Measurements from ENCODE around the gene TBX10.

Gene TBX10

DNA sequence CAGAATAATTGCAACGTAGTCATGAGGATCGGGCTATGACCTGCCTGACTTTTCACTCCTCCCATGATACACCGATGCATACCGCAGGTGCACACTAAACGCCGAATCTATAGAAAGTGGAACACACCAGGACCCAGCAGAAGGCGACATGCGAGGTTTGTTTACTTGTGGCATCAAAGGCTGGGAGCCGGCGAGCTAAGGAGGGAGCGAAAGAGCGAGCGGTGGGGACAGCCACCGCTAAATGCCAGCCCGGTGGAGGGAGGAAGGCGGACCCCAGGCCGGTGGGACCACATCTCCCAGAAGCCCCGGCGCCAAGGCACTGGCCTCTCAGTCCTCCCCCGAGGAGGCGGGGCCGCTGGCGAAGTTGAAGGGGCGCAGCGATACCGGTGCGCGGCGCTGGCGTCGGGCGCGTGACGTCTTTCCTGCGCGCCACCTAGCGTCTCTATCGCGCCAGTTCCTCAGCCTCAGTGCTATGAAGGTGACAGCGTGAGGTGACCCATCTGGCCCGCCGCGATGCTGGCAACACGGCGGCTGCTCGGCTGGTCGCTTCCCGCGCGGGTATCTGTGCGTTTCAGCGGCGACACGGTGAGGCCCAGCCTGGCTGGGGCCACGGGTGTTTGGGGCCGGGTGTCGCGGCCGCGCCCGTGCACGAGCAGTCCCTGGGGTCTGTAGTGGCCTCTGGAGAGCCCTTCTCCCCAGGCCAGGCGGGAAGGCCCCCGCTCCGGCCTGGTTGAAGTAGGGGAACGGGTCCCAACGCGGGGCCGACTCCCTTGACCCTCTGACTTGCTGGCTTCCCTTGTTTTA lies 32.9 kb downstream of the TBX10 start, which contains the start of gene NDUFV1:
NDUFV1 (plus strand) TSS at position 445 of the 804 bp plus-strand sequence; CDS start at position 514, 69 bp downstream.
- Histone ChIP-seq H3K4me3 (ENCODE audit: low read length) (peak within 1 kb of the TSS; percentile 88), H3K36me3 (ENCODE audit: control insufficient read depth, low read length) (peaks cover 33% of the 10 kb centered on the region), H3K4me1 (ENCODE audit: control insufficient read depth, low read length) (peaks cover 24% of the 10 kb centered on the region), H3F3A (ENCODE audit: control insufficient read depth, insufficient read depth) (no peaks in the 10 kb centered on the region), H3K9me3 (ENCODE audit: control insufficient read depth, insufficient read depth, low read length) (no peaks in the 10 kb centered on the region), H4K20me1 (ENCODE audit: control insufficient read depth, insufficient read depth, low read depth, low read length) (no peaks in the 10 kb centered on the region), H3K79me2 (ENCODE audit: control insufficient read depth, low read length) (peaks cover 25% of the 10 kb centered on the region), H3K4me2 (ENCODE audit: low read length) (peak within 1 kb of the TSS; percentile 87), H3K27ac (ENCODE audit: low read depth, low read length) (no peak within 1 kb of the TSS), H3K27me3 (ENCODE audit: control insufficient read depth, low read length) (no peaks in the 10 kb centered on the region), H3K9me2 (replicated peaks; ENCODE audit: control insufficient read depth, low read length) (no peaks in the 10 kb centered on the region)
- TF ChIP-seq, protein P1, sequence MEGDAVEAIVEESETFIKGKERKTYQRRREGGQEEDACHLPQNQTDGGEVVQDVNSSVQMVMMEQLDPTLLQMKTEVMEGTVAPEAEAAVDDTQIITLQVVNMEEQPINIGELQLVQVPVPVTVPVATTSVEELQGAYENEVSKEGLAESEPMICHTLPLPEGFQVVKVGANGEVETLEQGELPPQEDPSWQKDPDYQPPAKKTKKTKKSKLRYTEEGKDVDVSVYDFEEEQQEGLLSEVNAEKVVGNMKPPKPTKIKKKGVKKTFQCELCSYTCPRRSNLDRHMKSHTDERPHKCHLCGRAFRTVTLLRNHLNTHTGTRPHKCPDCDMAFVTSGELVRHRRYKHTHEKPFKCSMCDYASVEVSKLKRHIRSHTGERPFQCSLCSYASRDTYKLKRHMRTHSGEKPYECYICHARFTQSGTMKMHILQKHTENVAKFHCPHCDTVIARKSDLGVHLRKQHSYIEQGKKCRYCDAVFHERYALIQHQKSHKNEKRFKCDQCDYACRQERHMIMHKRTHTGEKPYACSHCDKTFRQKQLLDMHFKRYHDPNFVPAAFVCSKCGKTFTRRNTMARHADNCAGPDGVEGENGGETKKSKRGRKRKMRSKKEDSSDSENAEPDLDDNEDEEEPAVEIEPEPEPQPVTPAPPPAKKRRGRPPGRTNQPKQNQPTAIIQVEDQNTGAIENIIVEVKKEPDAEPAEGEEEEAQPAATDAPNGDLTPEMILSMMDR (IDR thresholded peaks at IDR 0.05; ENCODE audit: low read depth, low read length, poor library complexity, severe bottlenecking): peak; percentile 59
- TF ChIP-seq EZH2phosphoT487 (IDR thresholded peaks at IDR 0.05; ENCODE audit: borderline replicate concordance, low read length): no peak

DNA sequence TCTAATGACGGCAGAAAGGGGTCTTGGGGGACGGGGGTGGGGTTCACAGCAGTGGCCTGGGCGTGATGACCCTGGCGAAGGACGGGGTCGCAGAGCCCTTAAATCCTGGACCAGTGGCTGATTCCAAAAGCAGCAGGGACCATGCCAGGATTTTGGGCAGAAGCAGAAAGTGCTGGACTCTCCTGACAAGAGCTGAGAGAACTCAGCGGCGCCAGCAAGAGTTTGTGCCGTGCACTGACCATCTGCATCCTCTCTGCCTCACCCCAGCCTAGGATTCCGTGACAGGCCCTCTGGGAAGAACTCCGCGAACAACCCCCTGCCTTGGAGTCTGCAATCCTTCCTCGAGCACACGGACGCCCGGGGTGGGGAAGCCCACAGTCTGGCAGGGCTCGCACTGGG lies 33.5 kb downstream of the TBX10 start:
- H3K27ac ChIP-seq (ENCODE audit: low read depth, low read length): no peak overlapping the region

DNA sequence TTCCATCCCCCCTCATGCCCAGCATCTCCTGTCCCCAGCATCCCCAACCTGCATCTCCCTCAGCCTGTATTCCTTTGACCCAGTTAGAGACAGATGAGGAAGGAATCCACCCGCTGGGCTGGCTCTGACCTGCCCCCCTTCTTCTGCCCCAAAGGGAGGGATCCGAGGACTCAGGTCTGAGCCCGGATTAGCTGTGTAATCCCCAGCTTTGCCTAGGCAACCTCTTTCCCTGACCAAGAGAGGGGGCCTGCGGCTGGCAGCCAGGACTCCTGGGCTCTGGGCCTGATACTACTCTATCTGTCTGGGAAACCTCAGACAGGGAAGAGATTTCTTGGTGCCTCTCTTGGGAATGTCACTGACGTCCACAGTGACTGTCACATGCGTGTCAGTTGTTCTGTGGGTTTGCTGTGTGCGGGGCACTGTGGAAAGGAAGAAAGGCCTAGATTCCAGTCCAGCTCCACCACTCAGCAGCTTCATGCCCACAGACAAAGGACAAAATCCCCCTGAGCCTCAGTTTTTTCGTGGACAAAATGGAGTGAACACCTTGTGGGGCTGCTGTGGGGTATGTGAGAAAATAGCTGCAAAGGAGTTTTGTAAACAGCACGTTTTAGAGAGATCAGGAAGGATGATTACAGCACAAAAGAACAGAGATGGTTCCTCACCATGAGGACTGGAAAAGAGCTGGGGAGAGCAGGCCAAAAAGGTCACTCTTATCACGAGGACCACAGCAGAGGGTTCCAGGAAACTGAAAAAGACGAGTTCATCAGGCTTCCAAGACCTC lies 34.1 kb downstream of the TBX10 start:
- H3K9me3 ChIP-seq (ENCODE audit: control insufficient read depth, insufficient read depth, low read length): no peaks in the 10 kb centered on the region
- H3F3A ChIP-seq (ENCODE audit: control insufficient read depth, insufficient read depth): 0 out of 2 replicates have a peak, but pooled peaks cover 5% of the 10 kb centered on the region
- TF ChIP-seq, protein P1 (IDR thresholded peaks at IDR 0.05; ENCODE audit: low read depth, low read length, poor library complexity, severe bottlenecking): no peak
- TF ChIP-seq EZH2phosphoT487 (IDR thresholded peaks at IDR 0.05; ENCODE audit: borderline replicate concordance, low read length): no peak
- peaks cover 25% of the 10 kb centered on the region for H3K79me2 ChIP-seq (ENCODE audit: control insufficient read depth, low read length)
- no peak overlapping the region for H3K4me3 ChIP-seq (ENCODE audit: low read length)
- H3K27ac ChIP-seq (ENCODE audit: low read depth, low read length): no peak overlapping the region
- no peaks in the 10 kb centered on the region for H3K9me2 ChIP-seq (replicated peaks; ENCODE audit: control insufficient read depth, low read length)
- H4K20me1 ChIP-seq (ENCODE audit: control insufficient read depth, insufficient read depth, low read depth, low read length): no peaks in the 10 kb centered on the region
- H3K36me3 ChIP-seq (ENCODE audit: control insufficient read depth, low read length): peaks cover 21% of the 10 kb centered on the region
- peaks cover 37% of the 10 kb centered on the region for H3K4me1 ChIP-seq (ENCODE audit: control insufficient read depth, low read length)
- no peak overlapping the region; the same call in 1 of the 2 replicates for H3K4me2 ChIP-seq (ENCODE audit: low read length)
- H3K27me3 ChIP-seq (ENCODE audit: control insufficient read depth, low read length): no peaks in the 10 kb centered on the region

More for the DNA sequence above, 33.5 kb downstream of the TBX10 start:
- Histone ChIP-seq H3K27me3 (ENCODE audit: control insufficient read depth, low read length) (no peaks in the 10 kb centered on the region), H3K4me3 (ENCODE audit: low read length) (peak overlapping the region; percentile 88), H3F3A (ENCODE audit: control insufficient read depth, insufficient read depth) (0 out of 2 replicates have a peak, but pooled peaks cover 2% of the 10 kb centered on the region), H3K79me2 (ENCODE audit: control insufficient read depth, low read length) (peaks cover 25% of the 10 kb centered on the region), H3K9me2 (replicated peaks; ENCODE audit: control insufficient read depth, low read length) (no peaks in the 10 kb centered on the region), H3K36me3 (ENCODE audit: control insufficient read depth, low read length) (peaks cover 28% of the 10 kb centered on the region), H4K20me1 (ENCODE audit: control insufficient read depth, insufficient read depth, low read depth, low read length) (no peaks in the 10 kb centered on the region), H3K4me1 (ENCODE audit: control insufficient read depth, low read length) (peaks cover 30% of the 10 kb centered on the region), H3K4me2 (ENCODE audit: low read length) (peak overlapping the region; percentile 87), H3K9me3 (ENCODE audit: control insufficient read depth, insufficient read depth, low read length) (no peaks in the 10 kb centered on the region)
- no peak for TF ChIP-seq EZH2phosphoT487 (IDR thresholded peaks at IDR 0.05; ENCODE audit: borderline replicate concordance, low read length)
- TF ChIP-seq, protein P1 (IDR thresholded peaks at IDR 0.05; ENCODE audit: low read depth, low read length, poor library complexity, severe bottlenecking): no peak
